Cardiac septum (tissue), 1 donor: Measurements from ENCODE around the gene ALOXE3. TPM values are rescaled to one million over a fixed set of nuclear protein-coding genes. Genes with fewer than 3 reads are reported as not detected.
"Not testable (repeated sequence)": the region's sequence is repeated elsewhere in the genome, so short reads cannot be mapped to it uniquely, and the experiment has no call there.

Experiments used
- DNase-seq: peaks from one replicate; pipeline ENCODE4 v3.0.0-alpha.2; 2020; ENCODE audit warnings: low spot score
- intact Hi-C: fragments of 100-400 bp; cut with DNase I; formaldehyde crosslinking; loops from one replicate; pipeline ENCODE4 v1.14.0; 2022
- total RNA-seq: library from RNA; stranded (reverse); fragmentation: NEBNext Ultra II Directional; extraction: Animal tissue kit (Norgen Biotek cat#: 25700); gene quantifications from one replicate; pipeline ENCODE4 v1.2.1, GENCODE V29; 2021
- donor health status: DM: no; HTN: no; CAD: no.

ALOXE3 gene
- total RNA-seq, 1 donor from 2014 or later: not detected

DNA sequence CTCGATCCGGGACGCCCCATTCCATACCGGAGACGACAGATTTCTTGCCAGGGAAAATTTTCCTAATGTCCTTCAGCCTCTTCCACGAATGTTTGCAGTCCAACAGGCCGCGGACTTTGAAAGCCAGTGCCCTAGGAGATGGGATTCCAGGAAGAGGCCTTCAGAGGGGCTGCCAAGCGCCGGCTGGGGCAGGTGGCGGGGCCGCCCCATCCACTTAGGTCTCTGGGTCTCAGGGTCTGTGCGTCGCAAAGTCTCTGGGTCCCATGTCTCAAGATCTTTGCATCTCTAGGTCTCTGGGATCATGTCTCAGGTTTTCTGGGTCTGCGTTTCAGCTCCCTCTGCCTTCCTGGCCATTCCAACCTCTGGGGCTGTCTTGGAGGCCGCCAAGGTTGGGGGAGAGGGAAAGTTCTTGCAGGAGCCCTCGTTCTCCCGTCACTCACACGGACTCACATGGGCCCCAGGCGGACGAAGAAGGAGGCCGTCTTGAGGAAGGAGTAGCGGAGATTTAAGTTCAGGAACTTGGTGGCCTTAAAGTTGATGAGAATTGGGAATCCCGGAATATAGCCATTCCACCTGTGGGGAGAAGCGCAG is 38.0 kb downstream of the ALOXE3 start:
- intact Hi-C loops: no loop called here
- DNase-seq: no peak

DNA sequence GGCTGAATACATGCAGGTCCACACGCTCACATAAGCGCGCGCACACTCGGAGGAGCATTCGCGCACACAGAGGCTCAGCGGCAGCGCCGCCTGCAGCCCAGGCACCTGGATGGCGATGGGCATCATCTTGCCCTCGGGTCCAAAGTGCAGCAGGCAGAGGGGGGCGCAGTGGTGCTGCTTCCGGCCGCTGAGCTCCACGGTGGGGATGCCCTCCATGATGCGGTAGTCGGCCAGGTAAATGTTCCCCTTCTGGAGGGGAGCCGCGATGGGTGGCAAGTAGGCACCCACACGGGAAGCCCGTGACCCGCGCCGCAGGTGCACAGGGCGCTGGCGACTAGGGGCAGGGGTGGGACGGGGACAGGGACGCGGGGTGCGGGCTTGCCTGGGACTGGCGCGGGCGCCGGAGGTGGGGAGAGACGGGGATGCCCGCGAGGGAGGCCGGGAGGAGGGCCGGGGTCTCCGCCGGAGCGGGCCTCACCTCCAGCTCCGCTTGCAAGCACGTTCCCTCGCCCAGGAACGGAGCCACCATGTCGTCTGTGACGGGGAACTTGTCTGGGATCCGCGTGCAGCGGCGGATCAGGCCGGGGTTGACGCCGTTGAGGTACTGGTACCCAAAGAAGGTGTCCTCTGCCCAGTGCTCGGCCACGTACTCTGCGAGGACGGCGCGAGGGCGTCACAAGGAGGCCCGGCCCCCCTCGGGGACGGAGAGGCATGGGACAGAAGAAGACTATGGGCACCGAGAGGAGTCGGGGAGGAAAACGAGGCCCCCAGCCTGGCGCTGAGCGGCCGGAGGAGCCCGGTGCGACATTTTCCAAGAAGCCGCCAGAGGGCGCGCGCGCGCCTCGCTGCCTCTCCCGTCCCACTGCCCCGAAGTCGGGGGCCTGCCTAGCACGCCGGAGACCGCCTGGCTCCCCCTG is 38.8 kb downstream of the ALOXE3 start:
- intact Hi-C loops: no loop called here

GRCh38 chr17:8077939-8078338 is 40.4 kb downstream of the ALOXE3 start:
- DNase-seq, intact Hi-C loops: not testable (repeated sequence)

More for the DNA sequence above, 38.8 kb downstream of the ALOXE3 start:
- DNase-seq: peak; percentile 88

- DNase-seq: peak; percentile 10
- intact Hi-C loops: no loop called here
Measured at GRCh38 chr17:8076502-8077266, 41.6 kb downstream of the ALOXE3 start.

GRCh38 chr17:8075574-8076342 is 42.6 kb downstream of the ALOXE3 start:
- no peak for DNase-seq
- intact Hi-C loops: no loop called here

DNA sequence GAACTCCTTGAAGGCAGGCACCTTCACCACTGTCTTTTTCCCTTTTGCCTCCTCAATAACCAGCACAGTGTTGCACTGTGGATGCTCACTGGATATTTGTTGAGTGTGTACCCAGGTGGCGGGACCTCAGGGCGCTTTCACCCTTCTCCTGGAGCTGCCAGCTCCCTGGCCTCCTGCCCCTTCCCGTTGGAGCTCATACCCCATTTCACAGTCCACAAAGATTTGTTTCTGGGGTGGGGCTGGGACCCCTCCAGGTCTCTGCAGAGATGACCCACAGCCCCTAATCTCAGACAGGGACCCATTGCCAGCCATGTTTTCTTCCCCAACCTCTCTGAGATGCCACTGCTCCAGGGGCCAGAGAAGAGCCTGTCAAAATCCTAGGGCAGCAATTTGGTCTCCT is 43.2 kb downstream of the ALOXE3 start:
- intact Hi-C loops: no loop called here
- DNase-seq: peak; percentile 67

GRCh38 chr17:8074554-8074953 is 43.8 kb downstream of the ALOXE3 start:
- intact Hi-C loops: no loop called here
- peak; percentile 29 for DNase-seq

GRCh38 chr17:8073627-8074484 is 44.5 kb downstream of the ALOXE3 start:
- peak; percentile 84 for DNase-seq
- intact Hi-C loops: no loop called here

- intact Hi-C loops: no loop called here
- no peak for DNase-seq
Measured at GRCh38 chr17:8072729-8073461, 45.4 kb downstream of the ALOXE3 start.

- no peak for DNase-seq
- intact Hi-C loops: no loop called here
Measured at GRCh38 chr17:8072341-8072728, 46.0 kb downstream of the ALOXE3 start.

DNA sequence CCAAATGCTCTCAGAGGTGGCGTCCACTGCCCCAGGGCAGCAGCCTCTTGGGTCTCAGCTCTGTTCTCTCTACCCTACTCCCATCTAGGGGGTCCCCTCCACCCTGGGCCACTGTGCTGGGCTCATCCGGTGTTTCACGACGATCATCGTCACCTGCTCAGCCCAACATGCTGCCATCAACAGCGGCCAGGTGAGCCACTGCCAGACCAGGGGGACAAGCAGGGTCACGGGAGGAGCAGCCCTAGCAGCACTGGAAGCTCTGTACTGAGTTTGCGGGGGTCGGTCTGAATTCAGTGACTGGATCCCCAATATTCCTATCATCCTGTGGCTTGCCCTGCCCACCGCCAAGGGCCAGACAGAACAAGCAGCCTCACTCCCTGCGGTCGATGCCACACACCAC is 46.8 kb downstream of the ALOXE3 start:
- no peak for DNase-seq
- intact Hi-C loops: no loop called here

DNA sequence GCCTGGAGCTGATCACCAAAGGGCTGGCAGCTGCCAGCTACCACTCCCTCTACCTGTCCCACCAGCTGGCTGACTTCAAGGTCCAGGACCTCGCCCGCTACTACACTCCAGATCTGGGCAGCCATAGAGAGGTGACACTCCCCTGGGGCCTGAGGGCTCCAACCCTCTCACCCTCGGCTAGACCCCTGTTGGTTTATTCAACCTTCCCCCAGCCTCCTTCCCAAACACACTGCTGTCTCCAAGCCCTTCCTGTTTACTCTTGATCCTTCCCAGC is 48.8 kb downstream of the ALOXE3 start:
- intact Hi-C loops: no loop called here
- DNase-seq: no peak

DNA sequence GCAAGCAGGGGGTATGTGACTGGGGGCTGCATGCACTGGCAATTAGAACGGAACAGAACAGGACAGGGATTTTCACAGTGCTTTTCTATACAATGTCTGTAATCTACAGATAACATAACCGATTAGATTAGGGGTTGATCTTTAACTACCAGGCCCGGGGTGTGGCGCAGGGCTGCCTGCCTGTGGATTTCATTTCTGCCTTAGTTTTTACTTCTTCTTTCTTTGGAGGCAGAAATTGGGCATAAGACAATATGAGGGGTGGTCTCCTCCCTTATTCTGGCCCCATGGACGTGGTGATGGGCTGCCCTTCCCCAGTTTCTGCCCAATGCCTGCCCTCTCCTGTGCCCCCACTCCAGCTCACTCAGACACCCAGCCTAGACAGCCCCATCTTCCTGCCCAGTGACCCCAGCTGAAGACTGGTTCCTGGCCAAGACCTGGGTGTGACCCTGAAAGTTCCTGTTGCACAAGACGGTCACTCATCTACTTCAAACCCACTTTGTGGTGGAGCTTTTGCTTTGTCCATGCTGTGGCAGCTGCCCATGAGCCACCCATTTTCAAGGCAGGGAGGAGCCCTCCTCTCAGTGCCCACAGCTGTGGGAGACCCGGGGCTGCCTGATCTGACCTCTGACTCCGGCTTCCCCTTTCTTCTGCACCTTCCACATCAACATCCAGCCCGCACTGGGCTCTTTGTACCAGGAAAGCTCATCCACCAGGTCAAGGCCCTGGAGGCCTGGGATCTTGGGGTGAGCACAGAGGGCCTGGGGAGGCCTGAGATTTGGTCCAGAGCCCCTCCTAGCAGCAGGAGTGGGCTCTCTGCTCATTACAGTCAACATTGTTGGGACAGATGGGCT is 49.4 kb downstream of the ALOXE3 start:
- DNase-seq: no peak
- intact Hi-C loops: no loop called here

- intact Hi-C loops: no loop called here
Measured at GRCh38 chr17:8067806-8068205, 50.5 kb downstream of the ALOXE3 start.

DNA sequence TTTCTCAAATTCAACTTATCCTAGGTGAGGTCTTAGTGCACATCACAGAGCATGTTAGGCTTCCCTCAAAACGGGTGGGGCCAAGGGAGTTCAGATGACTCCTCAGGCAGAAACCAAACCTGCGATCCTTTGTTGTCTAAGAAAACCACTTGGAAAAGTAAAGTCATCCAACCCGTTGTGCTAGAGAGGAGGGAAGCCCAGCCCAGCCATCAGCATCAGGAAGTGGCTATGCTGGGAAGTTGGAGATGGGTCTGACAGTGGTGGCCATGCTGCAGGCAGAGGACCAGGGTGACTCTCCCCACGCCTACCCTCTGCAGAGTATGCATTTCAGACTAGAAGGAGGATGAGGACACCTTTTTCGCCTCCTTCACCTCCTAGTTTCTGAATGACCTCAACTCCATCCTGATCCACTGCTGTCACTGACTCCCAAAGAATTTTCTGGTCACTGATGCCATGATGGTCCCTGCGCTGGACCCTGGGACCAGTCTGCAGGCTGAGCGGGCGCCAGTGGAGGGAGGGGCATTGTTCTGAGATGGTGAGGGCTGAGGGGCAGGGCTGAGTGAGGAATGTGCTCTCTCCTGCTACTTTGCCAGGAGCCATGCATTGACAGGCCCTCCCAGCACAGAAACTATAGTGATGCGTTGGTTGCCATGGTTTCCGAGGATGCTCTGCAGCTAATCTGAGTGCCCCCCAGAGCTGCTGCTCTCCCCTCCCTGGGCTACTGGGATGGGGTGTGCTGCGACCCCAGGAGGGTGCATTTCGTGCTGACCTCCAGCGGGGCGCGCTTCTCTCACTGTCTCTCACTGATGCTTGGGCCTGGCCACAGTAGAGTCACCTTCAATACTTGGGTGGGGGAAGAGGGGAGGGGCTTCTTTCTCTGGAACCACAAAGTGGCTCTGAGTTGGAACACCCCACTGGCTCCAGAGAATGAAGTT is 51.2 kb downstream of the ALOXE3 start:
- no peak for DNase-seq
- intact Hi-C loops: no loop called here

More at GRCh38 chr17:8067806-8068205, 50.5 kb downstream of the ALOXE3 start:
- no peak for DNase-seq

GRCh38 chr17:8064561-8065019 is 53.7 kb downstream of the ALOXE3 start:
- no peak for DNase-seq
- intact Hi-C loops: loop anchor here (5.0 kb wide), 1 partner anchor 48 kb away; no protein-coding TSS in a partner anchor
